ENCODE results near the gene CELF5.

CELF5 gene

GRCh38 chr19:3245050-3245449 is 20.6 kb downstream of the CELF5 start:
- Histone ChIP-seq H3K27me3 (ENCODE audit: control insufficient read depth, insufficient read depth, low read length) (no peaks in the 10 kb centered on the region), H3K9ac (no peak overlapping the region), H3K36me3 (ENCODE audit: control insufficient read depth, insufficient read depth, low read length) (no peaks in the 10 kb centered on the region), H3K4me1 (no peaks in the 10 kb centered on the region), H3K9me3 (ENCODE audit: control insufficient read depth, low read length) (no peaks in the 10 kb centered on the region), H3K4me3 (ENCODE audit: low read depth, low read length) (no peak overlapping the region), H3K79me2 (no peaks in the 10 kb centered on the region), H2AFZ (no peak overlapping the region), H3K4me2 (ENCODE audit: low read length) (no peak overlapping the region), H3K27ac (no peak overlapping the region)
- TF ChIP-seq CTCF (IDR thresholded peaks at IDR 0.05) = no peak

- TF ChIP-seq CTCF (IDR thresholded peaks at IDR 0.05) = no peak
- Histone ChIP-seq H2AFZ (no peak overlapping the region), H3K4me1 (no peaks in the 10 kb centered on the region), H3K9ac (no peak overlapping the region), H3K4me2 (ENCODE audit: low read length) (no peak overlapping the region), H3K9me3 (ENCODE audit: control insufficient read depth, low read length) (no peaks in the 10 kb centered on the region), H3K4me3 (ENCODE audit: low read depth, low read length) (no peak overlapping the region), H3K36me3 (ENCODE audit: control insufficient read depth, insufficient read depth, low read length) (no peaks in the 10 kb centered on the region), H3K27me3 (ENCODE audit: control insufficient read depth, insufficient read depth, low read length) (no peaks in the 10 kb centered on the region), H3K79me2 (no peaks in the 10 kb centered on the region), H3K27ac (no peak overlapping the region)
Observed at GRCh38 chr19:3248728-3249326, 24.4 kb downstream of the CELF5 start.

GRCh38 chr19:3249408-3249807 is 24.9 kb downstream of the CELF5 start:
- no peak overlapping the region for H3K4me3 ChIP-seq (ENCODE audit: low read depth, low read length)
- TF ChIP-seq CTCF (IDR thresholded peaks at IDR 0.05) = no peak
- H3K79me2 ChIP-seq = no peaks in the 10 kb centered on the region
- H3K4me1 ChIP-seq = no peaks in the 10 kb centered on the region
- no peak overlapping the region for H3K9ac ChIP-seq
- no peak overlapping the region for H3K27ac ChIP-seq
- H3K27me3 ChIP-seq (ENCODE audit: control insufficient read depth, insufficient read depth, low read length) = no peaks in the 10 kb centered on the region
- H3K36me3 ChIP-seq (ENCODE audit: control insufficient read depth, insufficient read depth, low read length) = no peaks in the 10 kb centered on the region
- no peak overlapping the region for H2AFZ ChIP-seq
- H3K9me3 ChIP-seq (ENCODE audit: control insufficient read depth, low read length) = no peaks in the 10 kb centered on the region
- no peak overlapping the region for H3K4me2 ChIP-seq (ENCODE audit: low read length)

GRCh38 chr19:3250675-3251074 is 26.2 kb downstream of the CELF5 start:
- Histone ChIP-seq H3K4me2 (ENCODE audit: low read length) (no peak overlapping the region), H3K36me3 (ENCODE audit: control insufficient read depth, insufficient read depth, low read length) (no peaks in the 10 kb centered on the region), H3K9me3 (ENCODE audit: control insufficient read depth, low read length) (no peaks in the 10 kb centered on the region), H3K9ac (no peak overlapping the region), H3K4me3 (ENCODE audit: low read depth, low read length) (no peak overlapping the region), H3K27ac (no peak overlapping the region), H2AFZ (no peak overlapping the region), H3K79me2 (no peaks in the 10 kb centered on the region), H3K27me3 (ENCODE audit: control insufficient read depth, insufficient read depth, low read length) (no peaks in the 10 kb centered on the region), H3K4me1 (no peaks in the 10 kb centered on the region)
- peak; percentile 56 for TF ChIP-seq CTCF (IDR thresholded peaks at IDR 0.05)

GRCh38 chr19:3251229-3251628 is 26.8 kb downstream of the CELF5 start:
- Histone ChIP-seq H2AFZ (no peak overlapping the region), H3K79me2 (no peaks in the 10 kb centered on the region), H3K36me3 (ENCODE audit: control insufficient read depth, insufficient read depth, low read length) (no peaks in the 10 kb centered on the region), H3K4me3 (ENCODE audit: low read depth, low read length) (no peak overlapping the region), H3K27ac (no peak overlapping the region), H3K27me3 (ENCODE audit: control insufficient read depth, insufficient read depth, low read length) (no peaks in the 10 kb centered on the region), H3K9me3 (ENCODE audit: control insufficient read depth, low read length) (no peaks in the 10 kb centered on the region), H3K4me1 (no peaks in the 10 kb centered on the region), H3K4me2 (ENCODE audit: low read length) (no peak overlapping the region), H3K9ac (no peak overlapping the region)
- no peak for TF ChIP-seq CTCF (IDR thresholded peaks at IDR 0.05)
